Left hindlimb (tissue), 1 donor: ENCODE results near the gene INO80.
"Not testable (repeated sequence)": the region's sequence is repeated elsewhere in the genome, so short reads cannot be mapped to it uniquely, and the experiment has no call there.

ENCODE experiments used
- DNase-seq: peaks from one replicate; pipeline ENCODE4 v3.0.0-alpha.2; 2018

INO80 gene

GRCh38 chr15:40995656-40996055 lies 120.4 kb downstream of the INO80 start:
- DNase-seq: no peak

GRCh38 chr15:40992825-40993224 lies 123.3 kb downstream of the INO80 start:
- no peak for DNase-seq

GRCh38 chr15:40992241-40992741 lies 123.8 kb downstream of the INO80 start:
- DNase-seq: no peak

- no peak for DNase-seq
These were observed 124.7 kb downstream of the INO80 start for GRCh38 chr15:40991355-40991754.

- no peak for DNase-seq
These were observed 125.3 kb downstream of the INO80 start for GRCh38 chr15:40990789-40991188.

- DNase-seq: no peak
These were observed 126.0 kb downstream of the INO80 start for GRCh38 chr15:40990080-40990479.

GRCh38 chr15:40988156-40988555 lies 127.9 kb downstream of the INO80 start:
- DNase-seq: no peak

GRCh38 chr15:40986820-40987219 lies 129.3 kb downstream of the INO80 start:
- no peak for DNase-seq

GRCh38 chr15:40985541-40986330 lies 130.3 kb downstream of the INO80 start:
- DNase-seq: no peak

GRCh38 chr15:40984964-40985363 lies 131.1 kb downstream of the INO80 start:
- DNase-seq: no peak

GRCh38 chr15:40984406-40984805 lies 131.7 kb downstream of the INO80 start:
- DNase-seq: no peak

- DNase-seq: no peak
These were observed 133.2 kb downstream of the INO80 start for GRCh38 chr15:40982855-40983254.

- no peak for DNase-seq
These were observed 134.9 kb downstream of the INO80 start for GRCh38 chr15:40981186-40981585.

GRCh38 chr15:40978562-40978961 lies 137.5 kb downstream of the INO80 start:
- no peak for DNase-seq

GRCh38 chr15:40978141-40978540 lies 137.9 kb downstream of the INO80 start:
- no peak for DNase-seq

GRCh38 chr15:40976819-40977218 lies 139.3 kb downstream of the INO80 start:
- no peak for DNase-seq

- no peak for DNase-seq
These were observed 141.2 kb downstream of the INO80 start for GRCh38 chr15:40974879-40975278.

- DNase-seq: no peak
These were observed 146.7 kb downstream of the INO80 start for GRCh38 chr15:40969363-40969762.

- DNase-seq: no peak
These were observed 147.6 kb downstream of the INO80 start for GRCh38 chr15:40968290-40969085.

GRCh38 chr15:40964634-40965033 lies 151.4 kb downstream of the INO80 start:
- DNase-seq: no peak

- DNase-seq: no peak
These were observed 152.1 kb downstream of the INO80 start for GRCh38 chr15:40964006-40964405.

- no peak for DNase-seq
These were observed 152.9 kb downstream of the INO80 start for GRCh38 chr15:40963201-40963600.

GRCh38 chr15:40962317-40962716 lies 153.8 kb downstream of the INO80 start:
- DNase-seq: not testable (repeated sequence)

- not testable (repeated sequence) for DNase-seq
These were observed 154.3 kb downstream of the INO80 start for GRCh38 chr15:40961740-40962139.
